ENCODE data around the gene P3H2.

Gene P3H2

GRCh38 chr3:190017521-190018288 is 103.0 kb downstream of the P3H2 start:
- DNase-seq (ENCODE audit: low spot score), result peak; percentile 23

- DNase-seq (ENCODE audit: low spot score), result no peak
These were observed 103.7 kb downstream of the P3H2 start for GRCh38 chr3:190016966-190017365.

- no peak for DNase-seq (ENCODE audit: low spot score)
These were observed 105.8 kb downstream of the P3H2 start for GRCh38 chr3:190014940-190015339.

GRCh38 chr3:190013943-190014924 is 106.5 kb downstream of the P3H2 start:
- DNase-seq (ENCODE audit: low spot score), result no peak

- no peak for DNase-seq (ENCODE audit: low spot score)
These were observed 107.9 kb downstream of the P3H2 start for GRCh38 chr3:190012784-190013183.

- DNase-seq (ENCODE audit: low spot score), result no peak
These were observed 108.3 kb downstream of the P3H2 start for GRCh38 chr3:190012314-190012782.

GRCh38 chr3:190010486-190010885 is 110.2 kb downstream of the P3H2 start:
- no peak for DNase-seq (ENCODE audit: low spot score)

GRCh38 chr3:190009614-190010013 is 111.1 kb downstream of the P3H2 start:
- no peak for DNase-seq (ENCODE audit: low spot score)

GRCh38 chr3:190008432-190008831 is 112.3 kb downstream of the P3H2 start:
- no peak for DNase-seq (ENCODE audit: low spot score)

GRCh38 chr3:190005343-190006113 is 115.2 kb downstream of the P3H2 start:
- DNase-seq (ENCODE audit: low spot score), result no peak

GRCh38 chr3:190004656-190005055 is 116.0 kb downstream of the P3H2 start:
- DNase-seq (ENCODE audit: low spot score), result no peak

GRCh38 chr3:190003681-190004123 is 117.0 kb downstream of the P3H2 start:
- no peak for DNase-seq (ENCODE audit: low spot score)

- DNase-seq (ENCODE audit: low spot score), result no peak
These were observed 117.6 kb downstream of the P3H2 start for GRCh38 chr3:190003068-190003467.

- DNase-seq (ENCODE audit: low spot score), result no peak
These were observed 119.3 kb downstream of the P3H2 start for GRCh38 chr3:190001426-190001825.

- no peak for DNase-seq (ENCODE audit: low spot score)
These were observed 119.9 kb downstream of the P3H2 start for GRCh38 chr3:190000861-190001196.

GRCh38 chr3:190000187-190000860 is 120.4 kb downstream of the P3H2 start:
- DNase-seq (ENCODE audit: low spot score), result no peak

GRCh38 chr3:189999718-190000117 is 121.0 kb downstream of the P3H2 start:
- DNase-seq (ENCODE audit: low spot score), result no peak

GRCh38 chr3:189995129-189995528 is 125.6 kb downstream of the P3H2 start:
- no peak for DNase-seq (ENCODE audit: low spot score)

GRCh38 chr3:189990826-189991225 is 129.9 kb downstream of the P3H2 start:
- no peak for DNase-seq (ENCODE audit: low spot score)

GRCh38 chr3:189988854-189989253 is 131.8 kb downstream of the P3H2 start:
- no peak for DNase-seq (ENCODE audit: low spot score)

- no peak for DNase-seq (ENCODE audit: low spot score)
These were observed 132.4 kb downstream of the P3H2 start for GRCh38 chr3:189988322-189988721.

- DNase-seq (ENCODE audit: low spot score), result no peak
These were observed 134.7 kb downstream of the P3H2 start for GRCh38 chr3:189985948-189986347.
